Spleen (tissue), 11 donors: ENCODE data around the gene DNAJB4. TPM values are rescaled to one million over a fixed set of nuclear protein-coding genes. Genes with fewer than 3 reads are reported as not detected.

Experiments used
- DNase-seq: peaks from one replicate; pipeline ENCODE4 v3.0.0-alpha.2; 2020
- H3K27ac ChIP-seq, 8 donors: fragments of 200-600 bp; sonication (generic) in 7 of 8; 1 replicate in 4 of 8; 2 replicates in 4 of 8; pipeline versions ENCODE4 v1.5.0 to v1.8.0; 2016 to 2021; ENCODE audit warnings: inconsistent platforms in 4 of 8, mild to moderate bottlenecking in 4 of 8, moderate library complexity in 1 of 8
- H3K27me3 ChIP-seq, 7 donors: fragments of 200-600 bp; sonication (generic) in 6 of 7; replicated peaks in 1 of 7; 1 replicate in 4 of 7; 2 replicates in 3 of 7; pipeline versions ENCODE4 v1.5.0 to v1.8.0; 2016 to 2021; ENCODE audit warnings: inconsistent platforms in 3 of 7, mild to moderate bottlenecking in 1 of 7
- H3K36me3 ChIP-seq, 6 donors: fragments of 200-600 bp; sonication (generic) in 5 of 6; 1 replicate in 4 of 6; 2 replicates in 2 of 6; pipeline versions ENCODE4 v1.5.0 to v1.8.0; 2016 to 2021; ENCODE audit warnings: inconsistent platforms in 2 of 6
- H3K4me1 ChIP-seq, 6 donors: fragments of 200-600 bp; sonication (generic) in 5 of 6; 1 replicate in 3 of 6; 2 replicates in 3 of 6; pipeline versions ENCODE4 v1.5.0 to v1.8.0; 2016 to 2021; ENCODE audit warnings: inconsistent platforms in 3 of 6
- H3K4me3 ChIP-seq, 8 donors: fragments of 200-600 bp; sonication (generic) in 7 of 8; 1 replicate in 4 of 8; 2 replicates in 4 of 8; pipeline versions ENCODE4 v1.5.0 to v1.8.0; 2016 to 2021; ENCODE audit warnings: inconsistent platforms in 4 of 8, mild to moderate bottlenecking in 4 of 8, moderate library complexity in 2 of 8
- H3K9me3 ChIP-seq, 8 donors: fragments of 200-600 bp; sonication (generic) in 7 of 8; 1 replicate in 4 of 8; 2 replicates in 4 of 8; pipeline versions ENCODE4 v1.5.0 to v1.8.0; 2016 to 2021; ENCODE audit warnings: inconsistent platforms in 4 of 8
- POLR2A ChIP-seq, 3 donors: fragments of 450-650 bp; IDR thresholded peaks; one replicate each; pipeline ENCODE4 v1.5.1; 2017; ENCODE audit warnings: antibody characterized with exemption in 3 of 3, mild to moderate bottlenecking in 1 of 3
- POLR2AphosphoS5 ChIP-seq, 3 donors: sonication (generic); formaldehyde crosslinking; IDR thresholded peaks; one replicate each; pipeline ENCODE4 v1.5.1; 2017; ENCODE audit warnings: antibody characterized with exemption in 3 of 3
- WGBS, 5 donors: extraction: QIAGEN DNeasy Blood & Tissue Kit in 3 of 5; methylation state at CpG; one replicate each; pipeline versions ENCODE4 v1.1.5 to v1.1.7; 2013 to 2018; 5-methylcytosine and 5-hydroxymethylcytosine counted together
- intact Hi-C: fragments of 100-400 bp; cut with DNase I; formaldehyde crosslinking; loops from one replicate; pipeline ENCODE4 v1.15.0; 2023; ENCODE audit warnings: low total_unique reads
- polyA plus RNA-seq, 3 donors: library from polyadenylated mRNA; stranded (reverse); fragments of 200-250 nt; gene quantifications; one replicate each; pipeline ENCODE4 v1.2.1, GENCODE V29; 2013
- total RNA-seq, 7 donors: library from RNA; depleted of rRNA in 3 of 7; stranded (reverse); fragments of >200 nt in 3 of 7; fragmentation: NEBNext Ultra II Directional in 4 of 7; extraction: Animal tissue kit (Norgen Biotek cat#: 25700) in 4 of 7; gene quantifications; one replicate each; pipeline versions ENCODE4 v1.1.0 to v1.2.1, GENCODE V29; 2016 to 2021
- TF ChIP-seq, protein P1 (sequence below), 11 experiments: fragments of 200-600 bp in 7 of 11; fragments of 450-650 bp in 4 of 11; sonication (generic) in 4 of 11; IDR thresholded peaks in 8 of 11; conservative IDR thresholded peaks in 3 of 11; 1 replicate in 7 of 11; 2 replicates in 4 of 11; pipeline versions ENCODE4 v1.4.0 to v1.8.0; 2016 to 2021; ENCODE audit warnings: antibody characterized with exemption in 11 of 11, inconsistent platforms in 4 of 11, mild to moderate bottlenecking in 1 of 11
- donor health status: healthy with polysubstance abuse.
- donor health status: DM: no; HTN: no; CAD: no; lungs with moderate emphysema.
- donor health status: DM: no; HTN: no; CAD: no.
- donor health status: Bipolar disorder and iron deficiency.
- donor health status: healthy.
- donor health status: DM: no; HTN: no; CAD: no.
- donor health status: DM: yes; HTN: yes; CAD: no.

Gene DNAJB4
- total and polyA plus RNA-seq, 10 donors = 10.5 to 66.2 (median 47.1) TPM

GRCh38 chr1:78047106-78047505 is 42.4 kb downstream of the DNAJB4 start:
- DNase-seq = no peak
- Histone ChIP-seq H3K27ac (peak overlapping the region; percentile 67 to 94 (median 85)), H3K4me3 (peak overlapping the region in 7 of 8 donors; percentile 13 to 82 (median 65)), H3K36me3 (no peaks in the 10 kb centered on the region), H3K4me1 (peaks cover 5 to 35% (median 25%) of the 10 kb centered on the region in 6 donors), H3K9me3 (no peaks in the 10 kb centered on the region), H3K27me3 (peaks cover 0 to 46% (median 22%) of the 10 kb centered on the region in 7 donors)
- WGBS, 5 donors = 68 to 77% (median 70%) methylated on average over 5 of the region's 5 CpGs
- intact Hi-C loops = loop anchor here (10.0 kb wide), 1 partner anchor 58 kb away; no protein-coding TSS in a partner anchor
- TF ChIP-seq, protein P1, sequence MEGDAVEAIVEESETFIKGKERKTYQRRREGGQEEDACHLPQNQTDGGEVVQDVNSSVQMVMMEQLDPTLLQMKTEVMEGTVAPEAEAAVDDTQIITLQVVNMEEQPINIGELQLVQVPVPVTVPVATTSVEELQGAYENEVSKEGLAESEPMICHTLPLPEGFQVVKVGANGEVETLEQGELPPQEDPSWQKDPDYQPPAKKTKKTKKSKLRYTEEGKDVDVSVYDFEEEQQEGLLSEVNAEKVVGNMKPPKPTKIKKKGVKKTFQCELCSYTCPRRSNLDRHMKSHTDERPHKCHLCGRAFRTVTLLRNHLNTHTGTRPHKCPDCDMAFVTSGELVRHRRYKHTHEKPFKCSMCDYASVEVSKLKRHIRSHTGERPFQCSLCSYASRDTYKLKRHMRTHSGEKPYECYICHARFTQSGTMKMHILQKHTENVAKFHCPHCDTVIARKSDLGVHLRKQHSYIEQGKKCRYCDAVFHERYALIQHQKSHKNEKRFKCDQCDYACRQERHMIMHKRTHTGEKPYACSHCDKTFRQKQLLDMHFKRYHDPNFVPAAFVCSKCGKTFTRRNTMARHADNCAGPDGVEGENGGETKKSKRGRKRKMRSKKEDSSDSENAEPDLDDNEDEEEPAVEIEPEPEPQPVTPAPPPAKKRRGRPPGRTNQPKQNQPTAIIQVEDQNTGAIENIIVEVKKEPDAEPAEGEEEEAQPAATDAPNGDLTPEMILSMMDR (IDR thresholded peaks at IDR 0.05 in 8 of 11, conservative IDR thresholded peaks at IDR 0.05 in 3 of 11) = no peak
- TF ChIP-seq POLR2A (IDR thresholded peaks at IDR 0.05) (no peak), POLR2AphosphoS5 (IDR thresholded peaks at IDR 0.05) (no peak)

GRCh38 chr1:78047631-78048030 is 42.9 kb downstream of the DNAJB4 start:
- WGBS, 5 donors = 69 to 81% (median 77%) methylated on average over 3 of the region's 3 CpGs
- TF ChIP-seq POLR2A (IDR thresholded peaks at IDR 0.05) = no peak
- TF ChIP-seq, protein P1 (IDR thresholded peaks at IDR 0.05 in 8 of 11, conservative IDR thresholded peaks at IDR 0.05 in 3 of 11) = no peak
- no peak for TF ChIP-seq POLR2AphosphoS5 (IDR thresholded peaks at IDR 0.05)
- H3K4me1 ChIP-seq = peaks cover 5 to 40% (median 30%) of the 10 kb centered on the region in 6 donors
- intact Hi-C loops = loop anchor here (10.0 kb wide), 1 partner anchor 57 kb away; no protein-coding TSS in a partner anchor
- no peak for DNase-seq
- no peaks in the 10 kb centered on the region for H3K36me3 ChIP-seq
- H3K27me3 ChIP-seq = peaks cover 0 to 46% (median 22%) of the 10 kb centered on the region in 7 donors
- peak overlapping the region in 7 of 8 donors; percentile 82 to 94 (median 85) for H3K27ac ChIP-seq
- H3K9me3 ChIP-seq = no peaks in the 10 kb centered on the region
- peak overlapping the region in 6 of 8 donors; percentile 13 to 82 (median 67) for H3K4me3 ChIP-seq

DNA sequence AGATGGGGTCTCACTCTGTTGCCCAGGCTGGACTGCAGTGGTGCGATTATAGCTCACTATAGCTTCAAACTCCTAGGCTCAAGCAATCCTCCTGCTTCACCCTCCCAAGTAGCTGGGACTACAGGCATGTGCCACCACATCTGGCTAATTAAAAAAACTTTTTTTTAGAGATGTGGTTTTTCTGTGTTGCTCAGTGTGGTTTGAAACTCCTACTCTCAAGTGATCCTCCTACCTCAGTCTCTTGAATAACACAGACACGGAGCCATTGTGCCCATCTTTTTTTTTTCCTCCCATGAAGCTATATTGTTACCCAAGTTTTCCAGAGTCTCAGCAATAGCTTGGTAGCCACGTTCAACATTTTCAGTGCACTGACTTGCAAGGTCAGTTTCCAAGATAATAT is 43.7 kb downstream of the DNAJB4 start:
- DNase-seq = no peak
- Histone ChIP-seq H3K4me1 (peaks cover 5 to 47% (median 34%) of the 10 kb centered on the region in 6 donors), H3K4me3 (peak overlapping the region in 2 of 8 donors; percentile 75 to 82), H3K27ac (peak overlapping the region in 7 of 8 donors; percentile 82 to 94 (median 85)), H3K36me3 (no peaks in the 10 kb centered on the region), H3K27me3 (peaks cover 0 to 46% (median 22%) of the 10 kb centered on the region in 7 donors), H3K9me3 (no peaks in the 10 kb centered on the region)
- TF ChIP-seq, protein P1 (IDR thresholded peaks at IDR 0.05 in 8 of 11, conservative IDR thresholded peaks at IDR 0.05 in 3 of 11) = no peak
- TF ChIP-seq POLR2A (IDR thresholded peaks at IDR 0.05) (no peak), POLR2AphosphoS5 (IDR thresholded peaks at IDR 0.05) (no peak)
- intact Hi-C loops = loop anchor here (10.0 kb wide), 1 partner anchor 56 kb away; no protein-coding TSS in a partner anchor
- WGBS, 5 donors = 65 to 76% (median 69%) methylated on average over 3 of the region's 3 CpGs

- Histone ChIP-seq H3K27ac (peak overlapping the region in 7 of 8 donors; percentile 16 to 94 (median 84)), H3K36me3 (no peaks in the 10 kb centered on the region), H3K27me3 (peaks cover 0 to 42% (median 21%) of the 10 kb centered on the region in 7 donors), H3K4me3 (peak overlapping the region in 1 of 8 donors; percentile 82), H3K4me1 (peaks cover 5 to 52% (median 34%) of the 10 kb centered on the region in 6 donors), H3K9me3 (no peaks in the 10 kb centered on the region)
- DNase-seq = no peak
- intact Hi-C loops = loop anchor here (10.0 kb wide), 1 partner anchor 55 kb away; no protein-coding TSS in a partner anchor
- 85 to 95% (median 92%) methylated on average over 4 of the region's 4 CpGs for WGBS, 5 donors
- TF ChIP-seq POLR2AphosphoS5 (IDR thresholded peaks at IDR 0.05) (no peak), POLR2A (IDR thresholded peaks at IDR 0.05) (no peak)
- TF ChIP-seq, protein P1 (IDR thresholded peaks at IDR 0.05 in 8 of 11, conservative IDR thresholded peaks at IDR 0.05 in 3 of 11) = no peak
Measured at GRCh38 chr1:78049396-78049795, 44.7 kb downstream of the DNAJB4 start.
